IMR-90 (cell line): Measurements from ENCODE around the gene LMBRD2. TPM values are rescaled to one million over a fixed set of nuclear protein-coding genes. Genes with fewer than 3 reads are reported as not detected.

ENCODE experiments used
- ATAC-seq: fragments of 200-7000 bp; cut with Tn5 transposase; 2 replicates; pipeline ENCODE4 v1.9.1; 2020; ENCODE audit warnings: low read depth, mild to moderate bottlenecking, moderate library complexity
- BruUV-seq: library from RNA; stranded (reverse); fragments of 400-500 nt; replicated peaks from 2 replicates; lab custom pipeline; 2021; lab: Mats Ljungman, UMichigan
- CTCF ChIA-PET: fragments of 300-600 bp; formaldehyde crosslinking; extraction: SDS; loops from one replicate; lab custom pipeline; 2021; ENCODE audit warnings: antibody characterized with exemption; lab: Yijun Ruan, JAX
- POLR2A ChIA-PET: fragments of 300-600 bp; sonication (Branson Sonifier 250); formaldehyde crosslinking; loops from one replicate; lab custom pipeline; 2022; ENCODE audit warnings: antibody characterized with exemption; ENCODE audit not compliant: unreplicated experiment; lab: Charles Lee
- DNase-seq: peaks from one replicate; pipeline ENCODE4 v3.0.0; 2013
- H2AFZ ChIP-seq: replicated peaks from 2 replicates; pipeline ENCODE3; 2013; ENCODE audit warnings: low read length, mild to moderate bottlenecking; ENCODE audit not compliant: poor library complexity
- H2AK5ac ChIP-seq: 2 replicates; pipeline ENCODE4 v1.6.1; 2013; ENCODE audit warnings: low read depth, low read length, inconsistent platforms
- H2AK9ac ChIP-seq: replicated peaks from 2 replicates; pipeline ENCODE3; 2013; ENCODE audit warnings: mild to moderate bottlenecking, low read depth, low read length, moderate library complexity; ENCODE audit not compliant: poor library complexity
- H2BK120ac ChIP-seq: 2 replicates; pipeline ENCODE4 v1.6.1; 2013; ENCODE audit warnings: low read depth, low read length, inconsistent platforms
- H2BK15ac ChIP-seq: 3 replicates; pipeline ENCODE4 v1.6.1; 2013; ENCODE audit warnings: low read depth, low read length, inconsistent platforms
- H2BK20ac ChIP-seq: 2 replicates; pipeline ENCODE4 v1.6.1; 2013; ENCODE audit warnings: low read depth, mild to moderate bottlenecking, inconsistent platforms, low read length, moderate library complexity
- H2BK5ac ChIP-seq: 2 replicates; pipeline ENCODE4 v1.6.1; 2013; ENCODE audit warnings: mild to moderate bottlenecking, low read depth, low read length, inconsistent platforms; ENCODE audit not compliant: poor library complexity, severe bottlenecking
- H3K14ac ChIP-seq: replicated peaks from 2 replicates; pipeline ENCODE4 v1.6.1; 2013; ENCODE audit warnings: low read depth, low read length, inconsistent platforms
- H3K18ac ChIP-seq: 2 replicates; pipeline ENCODE4 v1.6.1; 2013; ENCODE audit warnings: low read depth, low read length, control low read depth
- H3K23ac ChIP-seq: 2 replicates; pipeline ENCODE4 v1.6.1; 2013; ENCODE audit warnings: low read depth, low read length, inconsistent platforms
- H3K27ac ChIP-seq: 2 replicates; pipeline ENCODE4 v1.5.1; 2013; ENCODE audit warnings: mild to moderate bottlenecking, control low read depth, low read length; ENCODE audit not compliant: insufficient read depth
- H3K27me3 ChIP-seq: 2 replicates; pipeline ENCODE4 v1.6.1; 2013; ENCODE audit warnings: low read length; ENCODE audit not compliant: control insufficient read depth, insufficient read depth
- H3K36me3 ChIP-seq: 2 replicates; pipeline ENCODE4 v1.6.1; 2013; ENCODE audit warnings: low read length, mixed read lengths; ENCODE audit not compliant: control insufficient read depth, insufficient read depth
- H3K4ac ChIP-seq: 2 replicates; pipeline ENCODE4 v1.6.1; 2013; ENCODE audit warnings: low read depth, low read length, inconsistent platforms
- H3K4me1 ChIP-seq: 2 replicates; pipeline ENCODE4 v1.6.1; 2013; ENCODE audit warnings: low read length, mixed read lengths; ENCODE audit not compliant: control insufficient read depth, insufficient read depth
- H3K4me2 ChIP-seq: 2 replicates; pipeline ENCODE4 v1.6.1; 2013; ENCODE audit warnings: low read depth, mild to moderate bottlenecking, control low read depth, low read length, moderate library complexity
- H3K4me3 ChIP-seq: 2 replicates; pipeline ENCODE4 v1.5.1; 2013; ENCODE audit warnings: low read depth, mild to moderate bottlenecking, control low read depth, low read length, moderate library complexity; ENCODE audit not compliant: insufficient read depth
- H3K56ac ChIP-seq: 2 replicates; pipeline ENCODE4 v1.6.1; 2013; ENCODE audit warnings: low read length, inconsistent platforms; ENCODE audit not compliant: insufficient read depth; ENCODE audit errors: extremely low read depth
- H3K79me1 ChIP-seq, 2 experiments: 2 replicates each; pipeline ENCODE4 v1.6.1; 2013; ENCODE audit warnings: low read length in 2 of 2, inconsistent platforms in 1 of 2, low read depth in 1 of 2
- H3K9ac ChIP-seq: 2 replicates; pipeline ENCODE4 v1.6.1; 2013; ENCODE audit warnings: low read depth, low read length, control low read depth
- H3K9me1 ChIP-seq: 2 replicates; pipeline ENCODE4 v1.6.1; 2013; ENCODE audit warnings: low read length, inconsistent platforms; ENCODE audit not compliant: insufficient read depth
- H3K9me3 ChIP-seq: 2 replicates; pipeline ENCODE4 v1.6.1; 2013; ENCODE audit warnings: low read length; ENCODE audit not compliant: control insufficient read depth, insufficient read depth
- H4K20me1 ChIP-seq: 2 replicates; pipeline ENCODE4 v1.6.1; 2013; ENCODE audit warnings: low read length, inconsistent platforms; ENCODE audit not compliant: insufficient read depth
- H4K5ac ChIP-seq: 2 replicates; pipeline ENCODE4 v1.6.1; 2013; ENCODE audit warnings: mild to moderate bottlenecking, low read depth, low read length, control low read depth
- H4K8ac ChIP-seq, 2 experiments: 2 replicates each; pipeline ENCODE4 v1.6.1; 2013; ENCODE audit warnings: low read depth in 2 of 2, low read length in 2 of 2, control low read depth in 1 of 2, inconsistent platforms in 1 of 2
- H4K91ac ChIP-seq: 2 replicates; pipeline ENCODE4 v1.6.1; 2013; ENCODE audit warnings: low read depth, low read length, inconsistent platforms; ENCODE audit not compliant: insufficient read depth
- ELK1 ChIP-seq: fragments of 150-350 bp; IDR thresholded peaks from 2 replicates; pipeline ENCODE4 v1.6.1; 2016; ENCODE audit warnings: low read depth, mild to moderate bottlenecking, low read length, moderate library complexity, borderline replicate concordance
- RCOR1 ChIP-seq: IDR thresholded peaks from 2 replicates; pipeline ENCODE4 v1.6.1; 2012; ENCODE audit warnings: mild to moderate bottlenecking, low read length, improper control_type of control experiment; ENCODE audit not compliant: insufficient replicate concordance
- WGBS, 2 experiments: methylation state at CpG; one replicate each; pipeline versions ENCODE4 v1.1.5 to v1.1.7; 2013; ENCODE audit warnings: missing lambda C conversion rate in 2 of 2; ENCODE audit not compliant: insufficient read length in 1 of 2; ENCODE audit errors: extremely low coverage in 2 of 2; 5-methylcytosine and 5-hydroxymethylcytosine counted together
- dilution Hi-C: fragments of 300-500 bp; cut with HindIII; formaldehyde crosslinking; loops from one replicate; pipeline ENCODE4 v1.14.3; 2018; ENCODE audit warnings: low sequenced_read_pairs; ENCODE audit not compliant: unreplicated experiment
- in situ Hi-C: fragments of 300-500 bp; cut with MboI; formaldehyde crosslinking; loops from 3 replicates; pipeline ENCODE4 v1.14.3; 2019; ENCODE audit warnings: low sequenced_read_pairs, inconsistent platforms, mixed read lengths
- intact Hi-C: fragments of 100-400 bp; cut with micrococcal nuclease; formaldehyde crosslinking; loops from 2 replicates; pipeline ENCODE4 v1.10.0; 2022
- polyA plus RNA-seq, 3 experiments: library from polyadenylated mRNA; depleted of rRNA; stranded (reverse); fragments of >200 nt; gene quantifications; 2 replicates each; pipeline ENCODE4 v1.2.3, GENCODE V29; 2012; ENCODE audit warnings: low replicate concordance in 1 of 3
- total RNA-seq: library from RNA; depleted of rRNA; stranded (reverse); fragments of >200 nt; gene quantifications from 2 replicates; pipeline ENCODE4 v1.2.3, GENCODE V29; 2012

LMBRD2 gene
- total and polyA plus RNA-seq, 2 of the 4 experiments (the other 2 are of a cell fraction) = 1.8 to 5.2 TPM

- H3K4me2 ChIP-seq = no peak overlapping the region
- H3K4me3 ChIP-seq = no peak overlapping the region
- POLR2A ChIA-PET = no interaction called here
Measured at GRCh38 chr5:36059571-36060419, 91.9 kb downstream of the LMBRD2 start.

More at GRCh38 chr5:36059571-36060419, 91.9 kb downstream of the LMBRD2 start:
- in situ Hi-C loops (no loop called here), dilution Hi-C loops (no loop called here), intact Hi-C loops (no loop called here)
- no peak overlapping the region for H4K91ac ChIP-seq
- no TSS peak for BruUV-seq
- no peak overlapping the region for H2BK120ac ChIP-seq
- no peak overlapping the region for H2AK9ac ChIP-seq
- no peaks in the 10 kb centered on the region for H3K4me1 ChIP-seq
- no peak overlapping the region for H3K4ac ChIP-seq
- H2AFZ ChIP-seq = no peak overlapping the region
- H2BK5ac ChIP-seq = no peak overlapping the region
- H3K9ac ChIP-seq = no peak overlapping the region
- H4K20me1 ChIP-seq = no peaks in the 10 kb centered on the region
- H3K23ac ChIP-seq = no peak overlapping the region
- H3K9me1 ChIP-seq = no peaks in the 10 kb centered on the region
- no peak overlapping the region for H3K18ac ChIP-seq
- H3K79me1 ChIP-seq = no peaks in the 10 kb centered on the region
- CTCF ChIA-PET = no interaction called here
- no peak overlapping the region for H2AK5ac ChIP-seq
- H3K56ac ChIP-seq = no peak overlapping the region
- no peak for DNase-seq
- H4K5ac ChIP-seq = no peak overlapping the region
- no peak for TF ChIP-seq ELK1
- no peak for TF ChIP-seq RCOR1
- no peaks in the 10 kb centered on the region for H3K27me3 ChIP-seq
- H3K14ac ChIP-seq = no peak overlapping the region
- ATAC-seq = no peak
- WGBS, 2 experiments = no CpG with 5 or more reads among the region's 5 CpGs
- H3K27ac ChIP-seq = no peak overlapping the region
- H2BK15ac ChIP-seq = no peak overlapping the region
- H2BK20ac ChIP-seq = no peak overlapping the region
- no peak overlapping the region for H4K8ac ChIP-seq
- H3K9me3 ChIP-seq = no peaks in the 10 kb centered on the region
- H3K36me3 ChIP-seq = no peaks in the 10 kb centered on the region
